IMR-90 (cell line): ENCODE results near the gene TIMM44. TPM values are rescaled to one million over a fixed set of nuclear protein-coding genes. Genes with fewer than 3 reads are reported as not detected.

Source experiments
- ATAC-seq: fragments of 200-7000 bp; cut with Tn5 transposase; 2 replicates; pipeline ENCODE4 v1.9.1; 2020; ENCODE audit warnings: low read depth, mild to moderate bottlenecking, moderate library complexity
- BruUV-seq: library from RNA; stranded (reverse); fragments of 400-500 nt; replicated peaks from 2 replicates; lab custom pipeline; 2021; lab: Mats Ljungman, UMichigan
- CTCF ChIA-PET: fragments of 300-600 bp; formaldehyde crosslinking; extraction: SDS; loops from one replicate; lab custom pipeline; 2021; ENCODE audit warnings: antibody characterized with exemption; lab: Yijun Ruan, JAX
- POLR2A ChIA-PET: fragments of 300-600 bp; sonication (Branson Sonifier 250); formaldehyde crosslinking; loops from one replicate; lab custom pipeline; 2022; ENCODE audit warnings: antibody characterized with exemption; ENCODE audit not compliant: unreplicated experiment; lab: Charles Lee
- DNase-seq: peaks from one replicate; pipeline ENCODE4 v3.0.0; 2013
- H2AFZ ChIP-seq: replicated peaks from 2 replicates; pipeline ENCODE3; 2013; ENCODE audit warnings: low read length, mild to moderate bottlenecking; ENCODE audit not compliant: poor library complexity
- H2AK5ac ChIP-seq: 2 replicates; pipeline ENCODE4 v1.6.1; 2013; ENCODE audit warnings: low read depth, low read length, inconsistent platforms
- H2AK9ac ChIP-seq: replicated peaks from 2 replicates; pipeline ENCODE3; 2013; ENCODE audit warnings: mild to moderate bottlenecking, low read depth, low read length, moderate library complexity; ENCODE audit not compliant: poor library complexity
- H2BK120ac ChIP-seq: 2 replicates; pipeline ENCODE4 v1.6.1; 2013; ENCODE audit warnings: low read depth, low read length, inconsistent platforms
- H2BK15ac ChIP-seq: 3 replicates; pipeline ENCODE4 v1.6.1; 2013; ENCODE audit warnings: low read depth, low read length, inconsistent platforms
- H2BK20ac ChIP-seq: 2 replicates; pipeline ENCODE4 v1.6.1; 2013; ENCODE audit warnings: low read depth, mild to moderate bottlenecking, inconsistent platforms, low read length, moderate library complexity
- H2BK5ac ChIP-seq: 2 replicates; pipeline ENCODE4 v1.6.1; 2013; ENCODE audit warnings: mild to moderate bottlenecking, low read depth, low read length, inconsistent platforms; ENCODE audit not compliant: poor library complexity, severe bottlenecking
- H3K14ac ChIP-seq: replicated peaks from 2 replicates; pipeline ENCODE4 v1.6.1; 2013; ENCODE audit warnings: low read depth, low read length, inconsistent platforms
- H3K18ac ChIP-seq: 2 replicates; pipeline ENCODE4 v1.6.1; 2013; ENCODE audit warnings: low read depth, low read length, control low read depth
- H3K23ac ChIP-seq: 2 replicates; pipeline ENCODE4 v1.6.1; 2013; ENCODE audit warnings: low read depth, low read length, inconsistent platforms
- H3K27ac ChIP-seq: 2 replicates; pipeline ENCODE4 v1.5.1; 2013; ENCODE audit warnings: mild to moderate bottlenecking, control low read depth, low read length; ENCODE audit not compliant: insufficient read depth
- H3K27me3 ChIP-seq: 2 replicates; pipeline ENCODE4 v1.6.1; 2013; ENCODE audit warnings: low read length; ENCODE audit not compliant: control insufficient read depth, insufficient read depth
- H3K36me3 ChIP-seq: 2 replicates; pipeline ENCODE4 v1.6.1; 2013; ENCODE audit warnings: low read length, mixed read lengths; ENCODE audit not compliant: control insufficient read depth, insufficient read depth
- H3K4ac ChIP-seq: 2 replicates; pipeline ENCODE4 v1.6.1; 2013; ENCODE audit warnings: low read depth, low read length, inconsistent platforms
- H3K4me1 ChIP-seq: 2 replicates; pipeline ENCODE4 v1.6.1; 2013; ENCODE audit warnings: low read length, mixed read lengths; ENCODE audit not compliant: control insufficient read depth, insufficient read depth
- H3K4me2 ChIP-seq: 2 replicates; pipeline ENCODE4 v1.6.1; 2013; ENCODE audit warnings: low read depth, mild to moderate bottlenecking, control low read depth, low read length, moderate library complexity
- H3K4me3 ChIP-seq: 2 replicates; pipeline ENCODE4 v1.5.1; 2013; ENCODE audit warnings: low read depth, mild to moderate bottlenecking, control low read depth, low read length, moderate library complexity; ENCODE audit not compliant: insufficient read depth
- H3K56ac ChIP-seq: 2 replicates; pipeline ENCODE4 v1.6.1; 2013; ENCODE audit warnings: low read length, inconsistent platforms; ENCODE audit not compliant: insufficient read depth; ENCODE audit errors: extremely low read depth
- H3K79me1 ChIP-seq, 2 experiments: 2 replicates each; pipeline ENCODE4 v1.6.1; 2013; ENCODE audit warnings: low read length in 2 of 2, inconsistent platforms in 1 of 2, low read depth in 1 of 2
- H3K9ac ChIP-seq: 2 replicates; pipeline ENCODE4 v1.6.1; 2013; ENCODE audit warnings: low read depth, low read length, control low read depth
- H3K9me1 ChIP-seq: 2 replicates; pipeline ENCODE4 v1.6.1; 2013; ENCODE audit warnings: low read length, inconsistent platforms; ENCODE audit not compliant: insufficient read depth
- H3K9me3 ChIP-seq: 2 replicates; pipeline ENCODE4 v1.6.1; 2013; ENCODE audit warnings: low read length; ENCODE audit not compliant: control insufficient read depth, insufficient read depth
- H4K20me1 ChIP-seq: 2 replicates; pipeline ENCODE4 v1.6.1; 2013; ENCODE audit warnings: low read length, inconsistent platforms; ENCODE audit not compliant: insufficient read depth
- H4K5ac ChIP-seq: 2 replicates; pipeline ENCODE4 v1.6.1; 2013; ENCODE audit warnings: mild to moderate bottlenecking, low read depth, low read length, control low read depth
- H4K8ac ChIP-seq, 2 experiments: 2 replicates each; pipeline ENCODE4 v1.6.1; 2013; ENCODE audit warnings: low read depth in 2 of 2, low read length in 2 of 2, control low read depth in 1 of 2, inconsistent platforms in 1 of 2
- H4K91ac ChIP-seq: 2 replicates; pipeline ENCODE4 v1.6.1; 2013; ENCODE audit warnings: low read depth, low read length, inconsistent platforms; ENCODE audit not compliant: insufficient read depth
- CEBPB ChIP-seq: IDR thresholded peaks from 2 replicates; pipeline ENCODE4 v1.6.1; 2012; ENCODE audit warnings: low read depth, low read length, improper control_type of control experiment
- FOS ChIP-seq: fragments of 150-350 bp; IDR thresholded peaks from 2 replicates; pipeline ENCODE4 v1.6.1; 2016; ENCODE audit warnings: low read depth, low read length
- MAFK ChIP-seq: IDR thresholded peaks from 2 replicates; pipeline ENCODE4 v1.6.1; 2012; ENCODE audit warnings: low read depth, low read length, improper control_type of control experiment
- MAZ ChIP-seq: IDR thresholded peaks from 2 replicates; pipeline ENCODE4 v1.6.1; 2012; ENCODE audit warnings: low read depth, mild to moderate bottlenecking, low read length, improper control_type of control experiment, moderate library complexity, borderline replicate concordance
- POLR2A ChIP-seq: IDR thresholded peaks from 2 replicates; pipeline ENCODE4 v1.6.1; 2012; ENCODE audit warnings: mild to moderate bottlenecking, low read depth, low read length
- RAD21 ChIP-seq: IDR thresholded peaks from 2 replicates; pipeline ENCODE4 v1.6.1; 2012; ENCODE audit warnings: low read length, improper control_type of control experiment
- RCOR1 ChIP-seq: IDR thresholded peaks from 2 replicates; pipeline ENCODE4 v1.6.1; 2012; ENCODE audit warnings: mild to moderate bottlenecking, low read length, improper control_type of control experiment; ENCODE audit not compliant: insufficient replicate concordance
- SMC3 ChIP-seq: fragments of 150-350 bp; IDR thresholded peaks from 2 replicates; pipeline ENCODE4 v1.6.1; 2016; ENCODE audit warnings: low read depth, mild to moderate bottlenecking, antibody characterized with exemption, low read length, moderate library complexity
- USF2 ChIP-seq: fragments of 150-350 bp; IDR thresholded peaks from 2 replicates; pipeline ENCODE4 v1.6.1; 2017; ENCODE audit warnings: mild to moderate bottlenecking, antibody characterized with exemption, low read length, low read depth
- WGBS, 2 experiments: methylation state at CpG; one replicate each; pipeline versions ENCODE4 v1.1.5 to v1.1.7; 2013; ENCODE audit warnings: missing lambda C conversion rate in 2 of 2; ENCODE audit not compliant: insufficient read length in 1 of 2; ENCODE audit errors: extremely low coverage in 2 of 2; 5-methylcytosine and 5-hydroxymethylcytosine counted together
- dilution Hi-C: fragments of 300-500 bp; cut with HindIII; formaldehyde crosslinking; loops from one replicate; pipeline ENCODE4 v1.14.3; 2018; ENCODE audit warnings: low sequenced_read_pairs; ENCODE audit not compliant: unreplicated experiment
- in situ Hi-C: fragments of 300-500 bp; cut with MboI; formaldehyde crosslinking; loops from 3 replicates; pipeline ENCODE4 v1.14.3; 2019; ENCODE audit warnings: low sequenced_read_pairs, inconsistent platforms, mixed read lengths
- intact Hi-C: fragments of 100-400 bp; cut with micrococcal nuclease; formaldehyde crosslinking; loops from 2 replicates; pipeline ENCODE4 v1.10.0; 2022
- polyA plus RNA-seq, 3 experiments: library from polyadenylated mRNA; depleted of rRNA; stranded (reverse); fragments of >200 nt; gene quantifications; 2 replicates each; pipeline ENCODE4 v1.2.3, GENCODE V29; 2012; ENCODE audit warnings: low replicate concordance in 1 of 3
- total RNA-seq: library from RNA; depleted of rRNA; stranded (reverse); fragments of >200 nt; gene quantifications from 2 replicates; pipeline ENCODE4 v1.2.3, GENCODE V29; 2012
- TF ChIP-seq, protein P1 (sequence below): conservative IDR thresholded peaks from 2 replicates; pipeline ENCODE4 v1.5.1; 2012; ENCODE audit warnings: mild to moderate bottlenecking, low read depth, low read length, improper control_type of control experiment

TIMM44 gene
- total and polyA plus RNA-seq, 2 of the 4 experiments (the other 2 are of a cell fraction): 37.6 to 52.3 TPM

DNA sequence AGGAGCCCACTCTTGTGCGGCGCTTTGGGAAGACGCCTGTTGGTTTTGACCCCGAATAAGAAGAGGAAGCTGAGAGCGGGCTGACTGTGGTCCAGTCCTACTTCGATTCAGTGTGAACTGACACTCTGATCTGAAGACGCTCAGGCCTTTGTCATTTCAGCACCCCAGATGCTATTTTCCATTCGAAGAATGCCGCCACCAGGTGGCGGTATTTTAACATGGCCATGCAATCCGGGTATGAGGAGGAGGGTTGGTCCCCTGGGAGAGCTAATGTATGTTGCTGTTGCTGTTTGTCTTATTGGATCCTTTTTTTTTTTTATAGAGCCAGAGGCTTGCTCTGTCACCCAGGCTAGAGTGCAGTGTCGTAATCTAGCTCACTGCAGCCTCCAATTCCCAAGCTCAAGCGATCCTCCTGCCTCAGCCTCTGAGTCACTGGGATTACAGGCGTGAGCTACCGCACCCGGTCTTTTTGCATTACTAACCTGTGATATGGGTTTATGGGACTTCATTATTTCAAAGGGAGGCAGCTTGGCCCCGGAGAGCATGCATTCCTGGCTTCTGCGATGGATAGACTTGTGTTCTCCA is 803 bp upstream of the TIMM44 start:
- H3K79me1 ChIP-seq: peaks cover 8 to 32% of the 10 kb centered on the region in 2 experiments; a peak in 3 of 4 replicates
- no peak overlapping the region for H3K18ac ChIP-seq
- peak; percentile 5; the same call in 1 of the 2 replicates for TF ChIP-seq POLR2A
- TF ChIP-seq RCOR1: no peak
- no peak for TF ChIP-seq FOS
- TF ChIP-seq MAFK: no peak
- TF ChIP-seq, protein P1, sequence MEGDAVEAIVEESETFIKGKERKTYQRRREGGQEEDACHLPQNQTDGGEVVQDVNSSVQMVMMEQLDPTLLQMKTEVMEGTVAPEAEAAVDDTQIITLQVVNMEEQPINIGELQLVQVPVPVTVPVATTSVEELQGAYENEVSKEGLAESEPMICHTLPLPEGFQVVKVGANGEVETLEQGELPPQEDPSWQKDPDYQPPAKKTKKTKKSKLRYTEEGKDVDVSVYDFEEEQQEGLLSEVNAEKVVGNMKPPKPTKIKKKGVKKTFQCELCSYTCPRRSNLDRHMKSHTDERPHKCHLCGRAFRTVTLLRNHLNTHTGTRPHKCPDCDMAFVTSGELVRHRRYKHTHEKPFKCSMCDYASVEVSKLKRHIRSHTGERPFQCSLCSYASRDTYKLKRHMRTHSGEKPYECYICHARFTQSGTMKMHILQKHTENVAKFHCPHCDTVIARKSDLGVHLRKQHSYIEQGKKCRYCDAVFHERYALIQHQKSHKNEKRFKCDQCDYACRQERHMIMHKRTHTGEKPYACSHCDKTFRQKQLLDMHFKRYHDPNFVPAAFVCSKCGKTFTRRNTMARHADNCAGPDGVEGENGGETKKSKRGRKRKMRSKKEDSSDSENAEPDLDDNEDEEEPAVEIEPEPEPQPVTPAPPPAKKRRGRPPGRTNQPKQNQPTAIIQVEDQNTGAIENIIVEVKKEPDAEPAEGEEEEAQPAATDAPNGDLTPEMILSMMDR: peak; percentile 88
- no peak for TF ChIP-seq USF2
- peak; percentile 82 for TF ChIP-seq SMC3
- TF ChIP-seq MAZ: peak; percentile 35; the same call in 1 of the 2 replicates
- peak; percentile 57 for TF ChIP-seq CEBPB
- peak; percentile 71 for TF ChIP-seq RAD21
- no peak overlapping the region for H4K91ac ChIP-seq
- no peaks in the 10 kb centered on the region for H4K20me1 ChIP-seq
- H3K23ac ChIP-seq: no peak overlapping the region
- H3K4me2 ChIP-seq: peak overlapping the region; percentile 84
- ChIA-PET CTCF (interaction anchor here (0.6 to 1.9 kb wide), 13 partner anchors 11 to 451 kb away, joined by 3 to 6 read pairs (median 3); partner anchors contain the start of gene ELAVL1), POLR2A (interaction anchor here (0.5 kb wide), 2 partner anchors 309 to 323 kb away, joined by 3 to 4 read pairs; no protein-coding TSS in a partner anchor)
- H3K36me3 ChIP-seq: peaks cover 12% of the 10 kb centered on the region; the same call in 1 of the 2 replicates
- H3K9ac ChIP-seq: no peak overlapping the region
- H4K5ac ChIP-seq: no peak overlapping the region
- in situ Hi-C loops: loop anchor here (5.0 kb wide), 1 partner anchor 308 kb away; no protein-coding TSS in a partner anchor
- peak overlapping the region; percentile 96 for H2AFZ ChIP-seq
- H3K4me3 ChIP-seq: peak overlapping the region; percentile 44
- no peak overlapping the region for H3K56ac ChIP-seq
- H3K14ac ChIP-seq: 0 out of 2 replicates have a peak overlapping the region, but pooled peaks have one; percentile 4
- ATAC-seq (peak; percentile 56), DNase-seq (peak; percentile 89)
- H2AK9ac ChIP-seq: peak overlapping the region; percentile 60
- WGBS, 2 experiments: 14% methylated on average over 9 of the region's 18 CpGs; no CpG with 5 or more reads in 1 of the 2 experiments
- H2AK5ac ChIP-seq: no peak overlapping the region
- H3K4me1 ChIP-seq: no peaks in the 10 kb centered on the region
- H2BK120ac ChIP-seq: no peak overlapping the region
- no peaks in the 10 kb centered on the region for H3K9me3 ChIP-seq
- no peak overlapping the region for H2BK5ac ChIP-seq
- no peak overlapping the region for H4K8ac ChIP-seq
- intact Hi-C loops: loop anchor here (1.0 kb wide), 2 partner anchors 214 to 309 kb away; no protein-coding TSS in a partner anchor
- H3K27me3 ChIP-seq: no peaks in the 10 kb centered on the region
- no TSS peak for BruUV-seq
- dilution Hi-C loops: no loop called here
- H3K9me1 ChIP-seq: peaks cover 4% of the 10 kb centered on the region; the same call in 1 of the 2 replicates
- H3K27ac ChIP-seq: no peak overlapping the region
- no peak overlapping the region for H2BK15ac ChIP-seq
- no peak overlapping the region for H3K4ac ChIP-seq
- H2BK20ac ChIP-seq: no peak overlapping the region
